Stimulated activated effector memory CD8-positive, alpha-beta T cell treated with anti-CD3 and anti-CD28 coated beads, Interleukin-12 subunit alpha, Interleukin-12 subunit beta, amount 100 ng/mL, for 72 hours (primary cell): Measurements from ENCODE around the gene ZNF518A.

Experiments used
- ATAC-seq: fragments of 150-1000 bp; cut with Tn5 transposase; 2 replicates; pipeline ENCODE4 v1.10.0; 2021
- DNase-seq, 2 donors: peaks; one replicate each; pipeline ENCODE4 v3.0.0; 2021 to 2022; ENCODE audit warnings: low spot score in 2 of 2
- H3K27ac Mint-ChIP-seq: one replicate; pipeline ENCODE4 v1.8.0; 2022; ENCODE audit warnings: mild to moderate bottlenecking, mixed read lengths
- H3K36me3 Mint-ChIP-seq: one replicate; pipeline ENCODE4 v1.8.0; 2022; ENCODE audit warnings: mild to moderate bottlenecking, mixed read lengths
- H3K4me1 Mint-ChIP-seq: one replicate; pipeline ENCODE4 v1.8.0; 2022; ENCODE audit warnings: mixed read lengths
- H3K4me3 Mint-ChIP-seq: one replicate; pipeline ENCODE4 v1.8.0; 2022; ENCODE audit warnings: mild to moderate bottlenecking, mixed read lengths
- H3K9me3 Mint-ChIP-seq: one replicate; pipeline ENCODE4 v1.8.0; 2022; ENCODE audit warnings: mixed read lengths

The ZNF518A gene

DNA sequence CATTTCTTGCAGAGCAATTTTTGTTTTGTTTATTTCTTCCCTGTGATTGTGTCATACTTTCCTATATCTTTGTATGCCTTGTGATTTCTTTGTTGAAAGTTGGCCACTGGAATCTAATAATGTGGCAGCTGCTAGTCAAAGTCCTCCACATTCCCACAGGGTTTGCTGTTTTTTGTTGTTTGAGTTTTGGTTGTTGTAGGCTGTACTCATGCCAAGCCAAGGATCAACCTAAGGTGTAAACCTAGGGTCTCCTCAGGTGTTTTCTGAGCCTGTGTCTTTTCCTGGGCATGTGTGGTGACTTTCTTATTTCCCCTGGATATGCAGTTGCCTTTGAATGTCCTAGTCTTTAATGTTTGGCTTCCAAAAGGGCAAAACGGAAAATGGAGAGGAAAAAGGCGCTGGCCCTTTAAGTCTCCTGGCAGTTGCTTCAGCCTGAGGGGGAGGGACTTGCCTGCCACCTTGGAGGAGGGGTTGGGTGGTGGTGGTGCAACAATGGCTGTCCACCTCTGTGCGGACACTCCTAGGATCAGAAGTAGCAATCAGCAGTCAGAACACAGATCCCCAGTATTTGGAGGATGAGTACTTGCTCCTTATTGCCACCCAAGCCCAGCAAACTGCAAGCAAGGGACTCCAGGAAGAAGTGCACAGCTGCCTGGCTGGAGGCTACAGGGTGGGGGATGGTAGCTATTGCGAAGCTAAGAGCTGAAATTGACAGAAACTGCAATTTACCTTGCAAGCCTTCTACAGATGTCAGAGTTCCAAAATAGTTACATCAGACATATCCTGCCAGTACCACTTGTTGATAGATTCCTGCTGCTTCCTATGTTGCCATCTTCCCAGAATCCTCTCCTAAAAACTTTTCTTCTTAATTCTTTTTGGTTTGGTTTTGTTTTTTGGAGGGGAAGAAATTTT lies 5.6 kb upstream of the ZNF518A start:
- Mint-ChIP-seq H3K27ac (no peak overlapping the region), H3K4me1 (peaks cover 3% of the 10 kb centered on the region), H3K9me3 (no peaks in the 10 kb centered on the region), H3K4me3 (no peak overlapping the region), H3K36me3 (peaks cover 1% of the 10 kb centered on the region)
- no peak for ATAC-seq
- DNase-seq = no peak

DNA sequence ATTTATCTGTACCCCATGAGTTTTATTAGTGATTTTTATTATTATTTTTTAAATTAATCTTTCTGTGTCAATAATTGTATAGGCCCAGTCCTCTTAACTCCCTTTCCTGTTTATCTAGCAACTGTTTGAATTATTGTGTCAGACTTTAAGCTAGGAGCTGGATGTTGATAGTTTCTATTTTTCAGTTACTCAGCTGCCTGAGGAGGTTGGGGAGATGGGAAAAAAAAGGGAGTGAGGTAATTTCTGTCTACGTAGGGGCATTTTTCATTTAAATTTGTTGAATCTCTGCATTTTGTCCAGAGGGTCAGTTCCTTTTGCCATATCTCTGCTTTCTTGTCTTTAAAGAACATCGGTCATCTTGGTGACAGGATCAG lies 5.0 kb upstream of the ZNF518A start:
- peaks cover 8% of the 10 kb centered on the region for H3K36me3 Mint-ChIP-seq
- H3K27ac Mint-ChIP-seq = no peak overlapping the region
- no peaks in the 10 kb centered on the region for H3K9me3 Mint-ChIP-seq
- peaks cover 7% of the 10 kb centered on the region for H3K4me1 Mint-ChIP-seq
- H3K4me3 Mint-ChIP-seq = no peak overlapping the region
- ATAC-seq (no peak), DNase-seq (no peak)

DNA sequence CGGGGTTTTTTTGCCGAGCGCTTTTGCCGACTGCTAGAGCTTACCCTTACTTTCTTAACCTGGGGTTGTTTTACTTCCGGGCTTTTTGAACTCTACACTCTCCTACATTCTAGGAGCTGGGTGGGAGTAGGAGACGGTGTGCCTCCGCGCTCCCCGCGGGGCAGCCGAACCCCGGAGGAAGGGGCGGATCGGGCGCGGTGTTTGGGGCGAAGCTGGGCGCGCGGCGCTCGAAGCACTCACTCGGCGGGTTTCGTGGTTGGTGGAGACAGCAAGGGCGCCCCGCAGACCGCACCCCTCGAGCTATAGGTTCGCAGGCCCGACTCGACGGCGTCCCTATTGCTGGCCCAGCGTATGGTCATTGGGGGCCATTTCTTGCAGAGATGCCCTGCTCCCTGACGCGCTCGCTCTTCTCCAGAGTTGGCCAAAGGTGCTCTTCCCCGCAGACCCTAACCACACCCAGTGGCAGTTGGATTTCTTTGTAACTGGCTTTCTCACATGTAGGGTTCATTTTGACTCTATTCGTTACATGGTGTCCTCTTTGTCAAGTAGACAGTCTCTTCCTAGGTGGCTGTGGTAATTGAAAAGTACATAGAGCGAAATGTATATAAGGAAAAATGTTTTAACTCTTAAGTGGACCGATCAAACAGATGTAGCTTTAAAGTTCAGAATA lies 364 bp downstream of the ZNF518A start:
- Mint-ChIP-seq H3K36me3 (peaks cover 57% of the 10 kb centered on the region), H3K4me1 (peaks cover 13% of the 10 kb centered on the region), H3K9me3 (no peaks in the 10 kb centered on the region), H3K27ac (peak overlapping the region; percentile 99), H3K4me3 (peak overlapping the region; percentile 89)
- DNase-seq = peak in 1 of 2 donors; percentile 90
- ATAC-seq = peak; percentile 85

DNA sequence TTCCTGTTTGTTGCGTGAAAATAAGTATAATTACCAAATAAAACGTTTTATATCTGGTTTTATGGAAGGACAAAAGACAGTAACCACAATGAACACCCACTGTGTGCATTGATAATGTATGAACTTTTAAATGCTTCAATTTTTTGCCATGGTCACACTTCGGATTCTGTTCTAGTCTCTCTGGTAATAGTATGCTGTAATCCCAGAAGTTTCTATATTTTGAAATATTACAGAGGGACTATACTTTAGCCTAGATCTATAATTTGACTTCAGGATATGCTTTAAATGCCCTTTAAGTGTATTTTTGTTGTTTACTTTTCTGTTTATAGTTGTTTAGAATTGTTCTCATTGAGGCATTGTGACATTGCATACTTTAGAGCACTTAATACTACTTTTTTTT lies 1.5 kb downstream of the ZNF518A start:
- peak overlapping the region; percentile 89 for H3K4me3 Mint-ChIP-seq
- ATAC-seq (no peak), DNase-seq (no peak)
- H3K4me1 Mint-ChIP-seq = peaks cover 13% of the 10 kb centered on the region
- peaks cover 60% of the 10 kb centered on the region for H3K36me3 Mint-ChIP-seq
- H3K27ac Mint-ChIP-seq = no peak overlapping the region
- H3K9me3 Mint-ChIP-seq = no peaks in the 10 kb centered on the region

DNA sequence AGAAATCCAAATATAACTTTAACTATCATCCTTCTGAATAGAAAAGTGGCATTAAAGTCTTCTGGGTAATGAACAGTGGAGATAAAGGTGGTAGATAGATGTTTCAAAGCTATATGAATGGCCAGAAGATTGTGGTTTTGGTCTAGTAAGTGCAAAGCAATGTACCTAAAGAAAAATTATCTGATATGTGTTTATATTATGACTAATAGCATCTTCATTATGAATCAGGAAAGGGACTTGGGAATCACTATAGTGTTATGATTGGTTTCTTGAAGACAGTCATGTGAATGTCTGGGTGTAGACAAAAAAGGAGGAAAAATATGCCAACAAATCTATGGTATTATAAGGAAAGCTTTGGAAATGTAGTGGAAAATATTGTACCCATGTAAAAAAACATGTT lies 3.0 kb downstream of the ZNF518A start:
- no peak for DNase-seq
- H3K4me3 Mint-ChIP-seq = no peak overlapping the region
- H3K27ac Mint-ChIP-seq = no peak overlapping the region
- peaks cover 25% of the 10 kb centered on the region for H3K4me1 Mint-ChIP-seq
- peaks cover 73% of the 10 kb centered on the region for H3K36me3 Mint-ChIP-seq
- ATAC-seq = no peak
- H3K9me3 Mint-ChIP-seq = no peaks in the 10 kb centered on the region

DNA sequence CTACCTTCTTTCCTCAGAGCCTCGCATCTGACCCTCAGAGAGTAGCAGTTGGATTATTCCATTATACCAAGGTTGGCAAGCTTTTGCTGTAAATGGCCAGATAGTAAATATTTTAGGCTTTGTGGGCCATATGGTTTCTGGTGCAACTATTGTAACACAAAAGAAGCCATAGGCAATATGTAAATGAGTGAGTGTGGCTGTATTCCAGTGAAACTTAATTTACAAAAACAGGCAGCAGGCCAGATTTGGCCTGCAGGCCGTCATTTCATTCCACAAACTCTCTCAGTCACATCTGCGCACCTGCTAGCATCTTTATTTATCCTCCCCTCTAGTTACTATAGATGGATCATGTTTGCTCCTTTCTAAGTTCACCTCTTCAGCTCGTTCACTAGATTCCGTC lies 6.7 kb downstream of the ZNF518A start:
- Mint-ChIP-seq H3K27ac (no peak overlapping the region), H3K9me3 (no peaks in the 10 kb centered on the region), H3K4me1 (peaks cover 26% of the 10 kb centered on the region), H3K36me3 (peaks cover 78% of the 10 kb centered on the region), H3K4me3 (no peak overlapping the region)
- no peak for DNase-seq
- no peak for ATAC-seq

DNA sequence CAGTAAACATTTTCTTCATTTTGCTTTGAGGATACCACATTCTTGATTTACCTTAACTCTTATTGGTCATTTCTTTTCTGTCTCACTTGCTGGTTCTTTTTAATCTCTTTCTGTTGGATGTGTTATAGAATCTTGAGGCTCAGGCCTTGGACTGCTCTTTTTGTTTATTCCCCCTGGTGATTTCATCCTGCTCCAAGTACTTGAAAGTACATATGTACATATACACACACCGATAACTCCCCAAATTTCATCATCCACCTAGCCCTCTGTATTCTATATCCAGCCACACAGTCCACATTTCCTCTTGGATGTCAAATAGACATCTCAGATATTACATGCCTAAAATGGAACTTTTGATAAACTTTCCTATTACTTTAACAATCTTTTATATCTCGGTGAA lies 7.5 kb downstream of the ZNF518A start:
- H3K4me3 Mint-ChIP-seq = no peak overlapping the region
- H3K27ac Mint-ChIP-seq = no peak overlapping the region
- H3K9me3 Mint-ChIP-seq = no peaks in the 10 kb centered on the region

DNA sequence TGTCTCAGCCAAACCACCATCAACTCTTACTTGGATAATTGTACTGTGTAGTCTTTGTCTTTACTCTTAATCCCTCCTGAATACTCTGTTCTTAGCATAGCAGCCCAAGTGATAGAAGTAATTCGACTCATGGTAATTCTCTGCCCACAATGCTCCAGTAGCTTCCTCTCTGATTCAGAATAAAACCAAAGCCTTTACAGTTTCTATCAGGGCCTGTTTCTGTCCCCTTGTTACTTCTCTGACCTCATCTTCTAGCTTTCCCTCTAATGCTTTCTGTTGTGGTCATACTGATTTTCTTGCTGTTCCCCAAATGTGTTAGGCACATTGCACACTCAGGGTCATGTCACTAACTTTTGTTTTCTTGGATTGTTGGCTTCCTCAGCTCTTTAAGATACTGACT lies 8.0 kb downstream of the ZNF518A start:
- DNase-seq (no peak), ATAC-seq (peak; percentile 98)
- no peak overlapping the region for H3K27ac Mint-ChIP-seq
- H3K4me1 Mint-ChIP-seq = peaks cover 26% of the 10 kb centered on the region
- no peak overlapping the region for H3K4me3 Mint-ChIP-seq
- H3K36me3 Mint-ChIP-seq = peaks cover 78% of the 10 kb centered on the region
- H3K9me3 Mint-ChIP-seq = no peaks in the 10 kb centered on the region

More for the DNA sequence above, 7.5 kb downstream of the ZNF518A start:
- no peak for ATAC-seq
- peaks cover 78% of the 10 kb centered on the region for H3K36me3 Mint-ChIP-seq
- H3K4me1 Mint-ChIP-seq = peaks cover 26% of the 10 kb centered on the region
- DNase-seq = no peak

DNA sequence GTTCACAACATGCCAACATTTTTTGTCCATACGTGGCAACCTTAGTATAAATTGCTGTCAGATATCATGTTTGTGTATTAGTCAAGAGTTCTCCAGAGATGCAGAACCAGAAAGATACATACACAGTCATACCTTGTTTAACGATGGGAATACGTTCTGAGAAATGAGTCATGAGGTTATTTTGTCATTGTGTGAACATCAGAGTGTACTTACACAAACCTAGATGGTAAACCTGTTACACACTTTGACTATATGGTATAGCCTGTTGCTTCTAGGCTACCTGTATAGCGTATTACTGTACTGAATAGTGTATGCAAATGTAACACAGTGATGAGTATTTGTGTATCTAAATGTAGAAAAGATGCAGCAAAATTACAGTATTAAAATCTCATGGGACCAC lies 22.3 kb downstream of the ZNF518A start:
- Mint-ChIP-seq H3K36me3 (peaks cover 76% of the 10 kb centered on the region), H3K4me3 (peak overlapping the region; percentile 29), H3K27ac (peak overlapping the region; percentile 80), H3K4me1 (peaks cover 19% of the 10 kb centered on the region), H3K9me3 (peaks cover 9% of the 10 kb centered on the region)
- DNase-seq (no peak), ATAC-seq (peak; percentile 93)

DNA sequence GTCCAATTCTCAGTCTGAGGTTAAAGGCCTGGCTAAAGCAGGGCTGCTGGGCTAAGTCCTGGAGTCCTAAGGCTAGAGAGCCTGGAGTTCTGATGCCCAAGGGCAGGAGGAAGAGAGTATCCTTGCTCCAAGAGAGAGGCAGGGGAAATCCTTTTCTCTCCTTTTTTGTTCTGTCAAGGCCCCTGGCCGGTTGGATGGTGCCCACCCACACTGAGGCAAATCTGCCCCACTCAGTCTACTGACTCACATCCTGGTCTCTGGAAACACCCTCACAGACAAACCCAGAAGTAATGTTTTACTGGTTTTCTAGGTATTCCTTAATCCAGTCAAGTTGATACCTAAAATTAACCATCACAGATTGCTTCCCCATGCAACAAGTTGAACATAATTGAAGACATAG lies 23.0 kb downstream of the ZNF518A start:
- ATAC-seq (peak; percentile 85), DNase-seq (peak in 1 of 2 donors; percentile 54)
- H3K9me3 Mint-ChIP-seq = peaks cover 9% of the 10 kb centered on the region
- peak overlapping the region; percentile 29 for H3K4me3 Mint-ChIP-seq
- H3K36me3 Mint-ChIP-seq = peaks cover 80% of the 10 kb centered on the region
- H3K4me1 Mint-ChIP-seq = peaks cover 19% of the 10 kb centered on the region
- H3K27ac Mint-ChIP-seq = peak overlapping the region; percentile 80

DNA sequence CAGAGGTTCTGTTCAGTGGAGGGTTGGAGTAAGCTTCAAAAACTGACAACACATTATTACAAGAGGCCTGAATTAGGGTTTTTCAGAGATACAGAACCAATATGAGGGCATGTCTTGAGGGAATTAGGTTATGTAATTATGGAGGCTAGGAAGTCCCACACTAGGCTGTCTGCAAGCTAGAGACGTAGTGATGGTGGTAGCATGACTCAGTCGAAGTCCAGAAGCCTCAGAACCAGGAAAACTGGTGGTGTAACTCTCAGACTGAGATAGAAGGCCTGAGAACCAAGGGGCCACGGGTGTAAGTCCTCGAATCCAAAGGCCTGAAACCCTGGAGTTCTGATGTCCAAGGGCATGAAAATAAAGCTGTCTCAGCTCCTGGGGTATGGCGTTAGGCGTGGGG lies 35.6 kb downstream of the ZNF518A start:
- H3K4me1 Mint-ChIP-seq = no peaks in the 10 kb centered on the region
- H3K36me3 Mint-ChIP-seq = no peaks in the 10 kb centered on the region
- no peak overlapping the region for H3K4me3 Mint-ChIP-seq
- no peak overlapping the region for H3K27ac Mint-ChIP-seq
- peaks cover 19% of the 10 kb centered on the region for H3K9me3 Mint-ChIP-seq
- DNase-seq = no peak
- ATAC-seq = no peak

DNA sequence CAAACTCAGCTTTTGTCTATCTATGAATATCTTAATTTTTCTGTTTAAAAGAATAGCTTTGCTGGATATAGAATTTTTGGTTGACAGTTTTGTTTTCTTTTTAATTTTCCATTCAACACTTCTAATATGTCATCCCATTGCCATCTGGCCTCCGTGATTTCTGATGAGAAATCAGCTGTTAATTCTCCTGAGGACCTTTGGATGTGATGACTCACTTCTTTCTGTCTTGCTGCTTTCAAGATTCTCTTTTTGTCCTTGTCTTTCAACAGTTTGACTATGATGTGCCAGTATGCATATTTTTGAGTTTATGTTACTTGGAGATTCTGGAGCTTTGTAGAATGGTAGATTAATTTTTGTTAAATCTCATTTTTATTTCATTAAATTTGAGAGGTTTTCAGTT lies 38.4 kb downstream of the ZNF518A start:
- no peak overlapping the region for H3K4me3 Mint-ChIP-seq
- ATAC-seq (no peak), DNase-seq (no peak)
- H3K9me3 Mint-ChIP-seq = peaks cover 27% of the 10 kb centered on the region
- no peaks in the 10 kb centered on the region for H3K4me1 Mint-ChIP-seq
- no peak overlapping the region for H3K27ac Mint-ChIP-seq
- H3K36me3 Mint-ChIP-seq = no peaks in the 10 kb centered on the region

DNA sequence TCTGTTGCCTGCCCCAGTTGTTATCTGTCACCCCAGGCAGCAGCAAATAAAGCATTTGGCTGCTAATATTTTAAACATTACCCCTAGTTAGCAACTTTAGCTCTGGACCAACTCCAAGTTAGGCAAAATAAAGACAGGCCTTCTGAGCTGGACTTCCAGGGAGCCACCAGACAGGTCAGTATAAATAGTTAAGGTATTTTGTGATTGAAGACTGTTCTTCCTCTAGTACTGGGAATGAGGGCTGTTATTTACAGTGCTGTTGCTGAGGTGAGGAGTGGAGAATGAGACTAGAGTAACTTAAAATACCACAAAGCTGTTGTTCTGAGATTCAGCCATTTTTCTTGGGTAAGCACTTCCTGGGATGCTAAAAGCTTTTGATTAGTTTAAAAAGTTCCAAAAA lies 40.1 kb downstream of the ZNF518A start:
- H3K4me3 Mint-ChIP-seq = no peak overlapping the region
- no peak for DNase-seq
- ATAC-seq = no peak
- H3K4me1 Mint-ChIP-seq = no peaks in the 10 kb centered on the region
- no peaks in the 10 kb centered on the region for H3K36me3 Mint-ChIP-seq
- H3K27ac Mint-ChIP-seq = no peak overlapping the region
- peaks cover 29% of the 10 kb centered on the region for H3K9me3 Mint-ChIP-seq

DNA sequence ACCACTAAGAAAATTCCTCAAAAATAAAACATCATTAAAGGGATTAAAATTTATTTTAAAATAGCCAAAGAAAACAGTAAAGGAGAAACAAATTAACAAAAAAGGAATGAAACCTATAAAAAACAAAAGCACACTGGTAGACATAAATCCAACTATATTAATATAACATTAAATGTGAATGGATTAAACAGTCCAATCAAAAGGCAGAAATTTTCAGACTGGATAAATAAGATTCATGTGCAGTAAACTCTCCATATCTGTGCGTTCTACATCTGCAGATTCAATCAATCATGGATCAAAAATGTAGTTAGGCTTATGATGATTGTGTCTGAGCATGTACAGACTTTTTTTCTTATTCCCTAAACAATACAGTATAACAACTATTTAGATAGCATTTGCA lies 42.6 kb downstream of the ZNF518A start:
- H3K4me1 Mint-ChIP-seq = no peaks in the 10 kb centered on the region
- H3K27ac Mint-ChIP-seq = no peak overlapping the region
- no peak for ATAC-seq
- no peak for DNase-seq
- peaks cover 30% of the 10 kb centered on the region for H3K9me3 Mint-ChIP-seq
- no peak overlapping the region for H3K4me3 Mint-ChIP-seq
- no peaks in the 10 kb centered on the region for H3K36me3 Mint-ChIP-seq

DNA sequence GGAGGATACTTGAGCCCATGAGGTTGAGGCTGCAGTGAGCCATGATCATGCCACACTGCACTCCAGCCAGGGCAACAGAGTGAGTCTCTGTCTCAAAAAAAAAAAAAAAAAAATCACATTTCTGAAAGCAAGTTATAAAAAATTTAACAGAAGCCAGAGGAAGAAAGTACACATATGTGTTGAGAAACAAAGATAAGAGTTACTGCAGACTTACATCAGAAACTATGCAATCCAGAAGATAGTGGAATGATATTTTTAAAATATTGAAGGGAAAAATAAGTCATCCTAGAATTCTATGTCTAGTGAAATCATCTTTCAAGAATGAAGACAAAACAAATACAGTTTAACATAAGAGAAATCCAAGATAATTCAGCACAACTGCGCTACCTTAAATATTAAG lies 46.9 kb downstream of the ZNF518A start:
- Mint-ChIP-seq H3K4me3 (no peak overlapping the region), H3K27ac (no peak overlapping the region), H3K36me3 (no peaks in the 10 kb centered on the region), H3K9me3 (peaks cover 22% of the 10 kb centered on the region), H3K4me1 (no peaks in the 10 kb centered on the region)
- DNase-seq (no peak), ATAC-seq (no peak)

DNA sequence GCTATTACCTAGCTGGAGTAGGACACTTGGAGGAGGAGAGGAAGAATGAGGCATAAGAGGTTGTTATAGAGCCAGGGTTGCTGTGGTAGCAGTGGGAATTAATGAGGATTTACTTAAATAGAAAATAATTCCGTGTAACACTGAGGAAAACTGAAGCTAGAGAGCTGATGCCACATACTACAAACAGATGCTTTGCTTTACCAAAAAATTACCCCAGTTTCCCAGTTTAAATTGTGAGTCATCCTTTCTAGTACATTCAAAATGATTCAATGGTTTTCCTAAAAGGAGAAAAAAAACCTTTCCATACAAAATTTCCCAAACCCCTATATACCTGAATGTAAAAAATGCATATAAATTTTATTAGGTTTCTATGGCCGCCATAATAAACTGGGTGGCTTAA lies 58.3 kb downstream of the ZNF518A start:
- Mint-ChIP-seq H3K27ac (no peak overlapping the region), H3K36me3 (no peaks in the 10 kb centered on the region), H3K4me3 (no peak overlapping the region), H3K4me1 (no peaks in the 10 kb centered on the region), H3K9me3 (peaks cover 8% of the 10 kb centered on the region)
- no peak for DNase-seq
- ATAC-seq = no peak
